ENCODE results near the gene KCNJ2. TPM values are rescaled to one million over a fixed set of nuclear protein-coding genes. Genes with fewer than 3 reads are reported as not detected.

KCNJ2 gene
- total and polyA plus RNA-seq, 2 donors (not counting 1 experiment from before 2014, with no cell fraction given): not detected

DNA sequence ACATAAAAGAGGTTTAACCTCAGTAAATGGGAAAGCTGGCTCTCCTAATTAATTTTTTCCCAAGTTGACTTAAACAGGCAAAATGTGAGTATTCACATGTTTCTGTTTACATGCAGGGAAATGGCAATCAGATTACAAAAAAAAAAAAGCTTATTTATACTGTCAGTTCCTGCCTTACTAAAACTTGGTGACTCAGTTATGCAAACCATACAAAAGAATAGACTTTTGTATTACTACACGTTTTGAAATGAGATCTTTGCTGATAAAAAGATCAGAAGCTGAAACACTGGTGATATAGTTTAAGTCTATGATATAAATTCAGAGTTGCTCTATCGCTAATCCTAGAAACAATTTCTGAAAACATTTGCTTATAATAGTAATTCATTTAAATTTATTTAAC lies 9.4 kb upstream of the KCNJ2 start:
- Mint-ChIP-seq H3K9me3 (ENCODE audit: insufficient read depth) (no peaks in the 10 kb centered on the region), H3K4me3 (no peak overlapping the region), H3K27ac (no peak overlapping the region), H3K4me1 (no peaks in the 10 kb centered on the region), H3K27me3 (peaks cover 13% of the 10 kb centered on the region)
- intact Hi-C loops (cut with micrococcal nuclease): no loop called here
- no peak overlapping the region for H3K27ac ChIP-seq (ENCODE audit: low read length in 2 of 2)
- H3K4me1 ChIP-seq (ENCODE audit: control insufficient read depth in 2 of 2, insufficient read depth in 2 of 2, low read length in 2 of 2): no peaks in the 10 kb centered on the region
- H2AFZ ChIP-seq (ENCODE audit: insufficient read depth, low read depth, low read length, poor library complexity, severe bottlenecking): no peak overlapping the region
- H3K27me3 ChIP-seq (replicated peaks in 1 of 4; ENCODE audit: control extremely low read depth in 1 of 4, control insufficient read depth in 3 of 4, insufficient read depth in 4 of 4, low read length in 3 of 4): no peaks in the 10 kb centered on the region
- ATAC-seq (ENCODE audit: low read depth): no peak
- DNase-seq: no peak
- no peaks in the 10 kb centered on the region for H4K20me1 ChIP-seq (ENCODE audit: control insufficient read depth, insufficient read depth, low read length, poor library complexity, severe bottlenecking)
- H3K79me2 ChIP-seq (ENCODE audit: control insufficient read depth, insufficient read depth, low read length): no peaks in the 10 kb centered on the region
- ChIA-PET CTCF (no interaction called here), POLR2A (no interaction called here)
- no peaks in the 10 kb centered on the region for H3K36me3 ChIP-seq (replicated peaks in 1 of 2; ENCODE audit: control extremely low read depth in 1 of 2, control insufficient read depth in 1 of 2, extremely low read depth in 1 of 2, insufficient read depth in 2 of 2, low read length in 1 of 2)
- no peak overlapping the region for H3K4me2 ChIP-seq (replicated peaks; ENCODE audit: low read depth, low read length, poor library complexity, severe bottlenecking)
- WGBS (ENCODE audit: insufficient coverage): no CpG with 5 or more reads among the region's 2 CpGs
- H3K4me3 ChIP-seq (ENCODE audit: control extremely low read depth in 1 of 5, extremely low read depth in 1 of 5, insufficient read depth in 1 of 5, low read depth in 2 of 5, low read length in 4 of 5): no peak overlapping the region
- H3K9ac ChIP-seq (ENCODE audit: low read length): no peak overlapping the region
- TF ChIP-seq CTCF (IDR thresholded peaks at IDR 0.05) (no peak), EZH2 (IDR thresholded peaks at IDR 0.05; ENCODE audit: borderline replicate concordance, insufficient read depth, low read depth, low read length, poor library complexity, severe bottlenecking) (no peak)
- no peaks in the 10 kb centered on the region for H3K9me3 ChIP-seq (ENCODE audit: control extremely low read depth in 1 of 3, control insufficient read depth in 2 of 3, insufficient read depth in 1 of 3, low read length in 2 of 3)

- Histone ChIP-seq H3K4me1 (ENCODE audit: control insufficient read depth in 2 of 2, insufficient read depth in 2 of 2, low read length in 2 of 2) (no peaks in the 10 kb centered on the region), H3K79me2 (ENCODE audit: control insufficient read depth, insufficient read depth, low read length) (no peaks in the 10 kb centered on the region), H3K36me3 (replicated peaks in 1 of 2; ENCODE audit: control extremely low read depth in 1 of 2, control insufficient read depth in 1 of 2, extremely low read depth in 1 of 2, insufficient read depth in 2 of 2, low read length in 1 of 2) (no peaks in the 10 kb centered on the region), H4K20me1 (ENCODE audit: control insufficient read depth, insufficient read depth, low read length, poor library complexity, severe bottlenecking) (no peaks in the 10 kb centered on the region), H3K4me3 (ENCODE audit: control extremely low read depth in 1 of 5, extremely low read depth in 1 of 5, insufficient read depth in 1 of 5, low read depth in 2 of 5, low read length in 4 of 5) (no peak overlapping the region), H3K9ac (ENCODE audit: low read length) (no peak overlapping the region), H2AFZ (ENCODE audit: insufficient read depth, low read depth, low read length, poor library complexity, severe bottlenecking) (no peak overlapping the region), H3K27me3 (replicated peaks in 1 of 4; ENCODE audit: control extremely low read depth in 1 of 4, control insufficient read depth in 3 of 4, insufficient read depth in 4 of 4, low read length in 3 of 4) (no peaks in the 10 kb centered on the region), H3K27ac (ENCODE audit: low read length in 2 of 2) (no peak overlapping the region), H3K9me3 (ENCODE audit: control extremely low read depth in 1 of 3, control insufficient read depth in 2 of 3, insufficient read depth in 1 of 3, low read length in 2 of 3) (no peaks in the 10 kb centered on the region), H3K4me2 (replicated peaks; ENCODE audit: low read depth, low read length, poor library complexity, severe bottlenecking) (no peak overlapping the region)
- Mint-ChIP-seq H3K9me3 (ENCODE audit: insufficient read depth) (no peaks in the 10 kb centered on the region), H3K4me3 (no peak overlapping the region), H3K4me1 (no peaks in the 10 kb centered on the region), H3K27me3 (peaks cover 15% of the 10 kb centered on the region), H3K27ac (no peak overlapping the region)
- CTCF ChIA-PET: no interaction called here
- POLR2A ChIA-PET: no interaction called here
- TF ChIP-seq EZH2 (IDR thresholded peaks at IDR 0.05; ENCODE audit: borderline replicate concordance, insufficient read depth, low read depth, low read length, poor library complexity, severe bottlenecking): no peak
- TF ChIP-seq CTCF (IDR thresholded peaks at IDR 0.05): no peak
- no CpG with 5 or more reads among the region's 1 CpG for WGBS (ENCODE audit: insufficient coverage)
- ATAC-seq (ENCODE audit: low read depth) (no peak), DNase-seq (no peak)
- intact Hi-C loops (cut with micrococcal nuclease): no loop called here
Observed at GRCh38 chr17:70161519-70161918, 7.8 kb upstream of the KCNJ2 start.
